Measurements from ENCODE around the gene ACTMAP. TPM values are rescaled to one million over a fixed set of nuclear protein-coding genes. Genes with fewer than 3 reads are reported as not detected.

Gene ACTMAP
- total RNA-seq, 1 experiment from 2014 or later = 17.8 TPM

- Mint-ChIP-seq H3K4me3 (ENCODE audit: low read depth, unreplicated experiment) (no peak overlapping the region), H3K27me3 (ENCODE audit: unreplicated experiment) (no peaks in the 10 kb centered on the region), H3K4me1 (ENCODE audit: low read depth, unreplicated experiment) (no peaks in the 10 kb centered on the region), H3K27ac (ENCODE audit: unreplicated experiment) (no peak overlapping the region), H3K9me3 (ENCODE audit: low read depth, unreplicated experiment) (no peaks in the 10 kb centered on the region), H3K36me3 (ENCODE audit: insufficient read depth, unreplicated experiment) (peaks cover 71% of the 10 kb centered on the region)
- TF ChIP-seq, protein P1, sequence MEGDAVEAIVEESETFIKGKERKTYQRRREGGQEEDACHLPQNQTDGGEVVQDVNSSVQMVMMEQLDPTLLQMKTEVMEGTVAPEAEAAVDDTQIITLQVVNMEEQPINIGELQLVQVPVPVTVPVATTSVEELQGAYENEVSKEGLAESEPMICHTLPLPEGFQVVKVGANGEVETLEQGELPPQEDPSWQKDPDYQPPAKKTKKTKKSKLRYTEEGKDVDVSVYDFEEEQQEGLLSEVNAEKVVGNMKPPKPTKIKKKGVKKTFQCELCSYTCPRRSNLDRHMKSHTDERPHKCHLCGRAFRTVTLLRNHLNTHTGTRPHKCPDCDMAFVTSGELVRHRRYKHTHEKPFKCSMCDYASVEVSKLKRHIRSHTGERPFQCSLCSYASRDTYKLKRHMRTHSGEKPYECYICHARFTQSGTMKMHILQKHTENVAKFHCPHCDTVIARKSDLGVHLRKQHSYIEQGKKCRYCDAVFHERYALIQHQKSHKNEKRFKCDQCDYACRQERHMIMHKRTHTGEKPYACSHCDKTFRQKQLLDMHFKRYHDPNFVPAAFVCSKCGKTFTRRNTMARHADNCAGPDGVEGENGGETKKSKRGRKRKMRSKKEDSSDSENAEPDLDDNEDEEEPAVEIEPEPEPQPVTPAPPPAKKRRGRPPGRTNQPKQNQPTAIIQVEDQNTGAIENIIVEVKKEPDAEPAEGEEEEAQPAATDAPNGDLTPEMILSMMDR (IDR thresholded peaks at IDR 0.05; ENCODE audit: unreplicated experiment) = no peak
- BruUV-seq (replicated peaks) = no TSS peak
- intact Hi-C loops (cut with micrococcal nuclease; ENCODE audit: unreplicated experiment) = no loop called here
- CTCF ChIA-PET = no interaction called here
- DNase-seq = no peak
These were observed 54.4 kb downstream of the ACTMAP start for GRCh38 chr19:40695881-40696280.

- Mint-ChIP-seq H3K4me1 (ENCODE audit: low read depth, unreplicated experiment) (no peaks in the 10 kb centered on the region), H3K4me3 (ENCODE audit: low read depth, unreplicated experiment) (no peak overlapping the region), H3K36me3 (ENCODE audit: insufficient read depth, unreplicated experiment) (peaks cover 75% of the 10 kb centered on the region), H3K9me3 (ENCODE audit: low read depth, unreplicated experiment) (no peaks in the 10 kb centered on the region), H3K27ac (ENCODE audit: unreplicated experiment) (no peak overlapping the region), H3K27me3 (ENCODE audit: unreplicated experiment) (no peaks in the 10 kb centered on the region)
- no TSS peak for BruUV-seq (replicated peaks)
- intact Hi-C loops (cut with micrococcal nuclease; ENCODE audit: unreplicated experiment) = no loop called here
- TF ChIP-seq, protein P1 (IDR thresholded peaks at IDR 0.05; ENCODE audit: unreplicated experiment) = no peak
- CTCF ChIA-PET = interaction anchor here (1.4 kb wide), 1 partner anchor 31 kb away, joined by 3 read pairs; no protein-coding TSS in a partner anchor
- no peak for DNase-seq
These were observed 56.4 kb downstream of the ACTMAP start for GRCh38 chr19:40693896-40694295.

- TF ChIP-seq, protein P1 (IDR thresholded peaks at IDR 0.05; ENCODE audit: unreplicated experiment) = no peak
- intact Hi-C loops (cut with micrococcal nuclease; ENCODE audit: unreplicated experiment) = no loop called here
- Mint-ChIP-seq H3K9me3 (ENCODE audit: low read depth, unreplicated experiment) (no peaks in the 10 kb centered on the region), H3K27me3 (ENCODE audit: unreplicated experiment) (no peaks in the 10 kb centered on the region), H3K36me3 (ENCODE audit: insufficient read depth, unreplicated experiment) (peaks cover 71% of the 10 kb centered on the region), H3K27ac (ENCODE audit: unreplicated experiment) (peak overlapping the region; percentile 23), H3K4me1 (ENCODE audit: low read depth, unreplicated experiment) (no peaks in the 10 kb centered on the region), H3K4me3 (ENCODE audit: low read depth, unreplicated experiment) (no peak overlapping the region)
- no peak for DNase-seq
- CTCF ChIA-PET = interaction anchor here (1.4 kb wide), 1 partner anchor 30 kb away, joined by 3 read pairs; no protein-coding TSS in a partner anchor
- no TSS peak for BruUV-seq (replicated peaks)
These were observed 57.0 kb downstream of the ACTMAP start for GRCh38 chr19:40693150-40693788.

- H3K4me3 Mint-ChIP-seq (ENCODE audit: low read depth, unreplicated experiment) = no peak overlapping the region
- peak overlapping the region; percentile 23 for H3K27ac Mint-ChIP-seq (ENCODE audit: unreplicated experiment)
- CTCF ChIA-PET = no interaction called here
These were observed 58.1 kb downstream of the ACTMAP start for GRCh38 chr19:40692212-40692551.

More at GRCh38 chr19:40692212-40692551, 58.1 kb downstream of the ACTMAP start:
- H3K27me3 Mint-ChIP-seq (ENCODE audit: unreplicated experiment) = no peaks in the 10 kb centered on the region
- no peaks in the 10 kb centered on the region for H3K9me3 Mint-ChIP-seq (ENCODE audit: low read depth, unreplicated experiment)
- no peaks in the 10 kb centered on the region for H3K4me1 Mint-ChIP-seq (ENCODE audit: low read depth, unreplicated experiment)
- peaks cover 63% of the 10 kb centered on the region for H3K36me3 Mint-ChIP-seq (ENCODE audit: insufficient read depth, unreplicated experiment)
- TF ChIP-seq, protein P1 (IDR thresholded peaks at IDR 0.05; ENCODE audit: unreplicated experiment) = no peak
- DNase-seq = no peak
- BruUV-seq (replicated peaks) = no TSS peak
- intact Hi-C loops (cut with micrococcal nuclease; ENCODE audit: unreplicated experiment) = no loop called here

Measured in Calu3 (cell line).